Breast epithelium (tissue), 4 donors: ENCODE results near the gene STXBP1. TPM values are rescaled to one million over a fixed set of nuclear protein-coding genes. Genes with fewer than 3 reads are reported as not detected.
A peak's percentile ranks its signal among the peaks of the same experiment; 100 is the strongest.

Source experiments
- DNase-seq, 2 donors: peaks; one replicate each; pipeline ENCODE4 v3.0.0-alpha.2; 2019; ENCODE audit warnings: low spot score in 2 of 2
- H3K27ac ChIP-seq, 2 donors: fragments of 200-600 bp; sonication (generic) in 1 of 2; one replicate each; pipeline ENCODE4 v1.5.1; 2016 to 2019; ENCODE audit warnings: mild to moderate bottlenecking in 1 of 2
- H3K27me3 ChIP-seq, 2 donors: fragments of 200-600 bp; sonication (generic) in 1 of 2; one replicate each; pipeline versions ENCODE4 v1.5.1 to v1.6.0; 2017 to 2019; ENCODE audit warnings: control low read depth in 1 of 2, mild to moderate bottlenecking in 1 of 2
- H3K36me3 ChIP-seq: fragments of 200-600 bp; one replicate; pipeline ENCODE4 v1.5.1; 2019
- H3K4me1 ChIP-seq, 2 donors: fragments of 200-600 bp; sonication (generic); one replicate each; pipeline ENCODE4 v1.5.1; 2016 to 2019; ENCODE audit warnings: control low read depth in 1 of 2
- H3K4me3 ChIP-seq, 3 donors: fragments of 200-600 bp; sonication (generic); 1 replicate in 2 of 3; 2 replicates in 1 of 3; pipeline ENCODE4 v1.5.1; 2016 to 2019; ENCODE audit warnings: mild to moderate bottlenecking in 3 of 3, moderate library complexity in 2 of 3
- H3K9me3 ChIP-seq, 2 donors: fragments of 200-600 bp; sonication (generic) in 1 of 2; one replicate each; pipeline ENCODE4 v1.5.1; 2016 to 2019; ENCODE audit warnings: control low read depth in 1 of 2
- CTCF ChIP-seq, 3 donors: fragments of 450-650 bp; IDR thresholded peaks; one replicate each; pipeline ENCODE4 v1.5.1; 2016 to 2017; ENCODE audit warnings: antibody characterized with exemption in 3 of 3, mild to moderate bottlenecking in 3 of 3, moderate library complexity in 3 of 3
- POLR2A ChIP-seq: fragments of 450-650 bp; IDR thresholded peaks from one replicate; pipeline ENCODE4 v1.6.1; 2016; ENCODE audit warnings: antibody characterized with exemption, mild to moderate bottlenecking, moderate library complexity
- POLR2AphosphoS5 ChIP-seq, 3 donors: sonication (generic); formaldehyde crosslinking; IDR thresholded peaks; one replicate each; pipeline ENCODE4 v1.6.1; 2017; ENCODE audit warnings: antibody characterized with exemption in 3 of 3
- intact Hi-C: fragments of 100-400 bp; cut with DNase I; formaldehyde crosslinking; loops from one replicate; pipeline ENCODE4 v1.15.1; 2023; ENCODE audit warnings: low total_unique reads
- total RNA-seq, 3 donors: library from RNA; depleted of rRNA; stranded (reverse); fragments of >200 nt; gene quantifications; one replicate each; pipeline ENCODE4 v1.1.0, GENCODE V29; 2016

STXBP1 gene
- total RNA-seq, 3 donors from 2014 or later: 19.0 to 45.9 (median 43.2) TPM

- intact Hi-C loops: no loop called here
- H3K36me3 ChIP-seq: no peaks in the 10 kb centered on the region
- H3K4me3 ChIP-seq: no peak overlapping the region
- no peak for DNase-seq
- H3K27ac ChIP-seq: no peak overlapping the region
- no peaks in the 10 kb centered on the region for H3K9me3 ChIP-seq
- H3K27me3 ChIP-seq: no peaks in the 10 kb centered on the region
- H3K4me1 ChIP-seq: no peaks in the 10 kb centered on the region
- no peak for TF ChIP-seq CTCF (IDR thresholded peaks at IDR 0.05)
- TF ChIP-seq POLR2A: no peak
- no peak for TF ChIP-seq POLR2AphosphoS5 (IDR thresholded peaks at IDR 0.05)
Measured at GRCh38 chr9:127626752-127627493, 14.8 kb downstream of the STXBP1 start.

- Histone ChIP-seq H3K4me3 (no peak overlapping the region), H3K4me1 (no peaks in the 10 kb centered on the region), H3K27ac (no peak overlapping the region), H3K36me3 (no peaks in the 10 kb centered on the region), H3K9me3 (no peaks in the 10 kb centered on the region), H3K27me3 (no peaks in the 10 kb centered on the region)
- intact Hi-C loops: no loop called here
- no peak for DNase-seq
- no peak for TF ChIP-seq CTCF (IDR thresholded peaks at IDR 0.05)
- no peak for TF ChIP-seq POLR2AphosphoS5 (IDR thresholded peaks at IDR 0.05)
- no peak for TF ChIP-seq POLR2A
Measured at GRCh38 chr9:127627494-127627855, 15.4 kb downstream of the STXBP1 start.

GRCh38 chr9:127628758-127629467 lies 16.8 kb downstream of the STXBP1 start:
- H3K27me3 ChIP-seq: no peaks in the 10 kb centered on the region
- intact Hi-C loops: no loop called here
- peak overlapping the region in 1 of 2 donors; percentile 32 for H3K27ac ChIP-seq
- TF ChIP-seq POLR2AphosphoS5 (IDR thresholded peaks at IDR 0.05): no peak
- TF ChIP-seq POLR2A: no peak
- no peak for TF ChIP-seq CTCF (IDR thresholded peaks at IDR 0.05)
- no peaks in the 10 kb centered on the region for H3K4me1 ChIP-seq
- no peaks in the 10 kb centered on the region for H3K9me3 ChIP-seq
- H3K36me3 ChIP-seq: no peaks in the 10 kb centered on the region
- no peak overlapping the region for H3K4me3 ChIP-seq
- no peak for DNase-seq

- H3K36me3 ChIP-seq: no peaks in the 10 kb centered on the region
- H3K27me3 ChIP-seq: no peaks in the 10 kb centered on the region
- H3K27ac ChIP-seq: peak overlapping the region in 1 of 2 donors; percentile 32
- no peak for TF ChIP-seq POLR2A
- no peak for TF ChIP-seq CTCF (IDR thresholded peaks at IDR 0.05)
- no peak for TF ChIP-seq POLR2AphosphoS5 (IDR thresholded peaks at IDR 0.05)
- no peak for DNase-seq
- H3K9me3 ChIP-seq: no peaks in the 10 kb centered on the region
- H3K4me1 ChIP-seq: no peaks in the 10 kb centered on the region
- intact Hi-C loops: no loop called here
- no peak overlapping the region for H3K4me3 ChIP-seq
Measured at GRCh38 chr9:127629468-127630081, 17.5 kb downstream of the STXBP1 start.
